Forelimb muscle (tissue), 1 donor: ENCODE measurements around the gene GJC2. TPM values are rescaled to one million over a fixed set of nuclear protein-coding genes. Genes with fewer than 3 reads are reported as not detected.
"Not testable (repeated sequence)": the region's sequence is repeated elsewhere in the genome, so short reads cannot be mapped to it uniquely, and the experiment has no call there.

Source experiments
- DNase-seq: peaks from one replicate; pipeline ENCODE4 v3.0.0-alpha.2; 2013; ENCODE audit warnings: low read depth
- polyA plus RNA-seq: library from polyadenylated mRNA; unstranded; fragments of 120-200 nt; gene quantifications from one replicate; pipeline ENCODE4 v1.2.1, GENCODE V29; 2013; ENCODE audit not compliant: insufficient read length

The GJC2 gene
- 0.48 TPM for polyA plus RNA-seq

DNA sequence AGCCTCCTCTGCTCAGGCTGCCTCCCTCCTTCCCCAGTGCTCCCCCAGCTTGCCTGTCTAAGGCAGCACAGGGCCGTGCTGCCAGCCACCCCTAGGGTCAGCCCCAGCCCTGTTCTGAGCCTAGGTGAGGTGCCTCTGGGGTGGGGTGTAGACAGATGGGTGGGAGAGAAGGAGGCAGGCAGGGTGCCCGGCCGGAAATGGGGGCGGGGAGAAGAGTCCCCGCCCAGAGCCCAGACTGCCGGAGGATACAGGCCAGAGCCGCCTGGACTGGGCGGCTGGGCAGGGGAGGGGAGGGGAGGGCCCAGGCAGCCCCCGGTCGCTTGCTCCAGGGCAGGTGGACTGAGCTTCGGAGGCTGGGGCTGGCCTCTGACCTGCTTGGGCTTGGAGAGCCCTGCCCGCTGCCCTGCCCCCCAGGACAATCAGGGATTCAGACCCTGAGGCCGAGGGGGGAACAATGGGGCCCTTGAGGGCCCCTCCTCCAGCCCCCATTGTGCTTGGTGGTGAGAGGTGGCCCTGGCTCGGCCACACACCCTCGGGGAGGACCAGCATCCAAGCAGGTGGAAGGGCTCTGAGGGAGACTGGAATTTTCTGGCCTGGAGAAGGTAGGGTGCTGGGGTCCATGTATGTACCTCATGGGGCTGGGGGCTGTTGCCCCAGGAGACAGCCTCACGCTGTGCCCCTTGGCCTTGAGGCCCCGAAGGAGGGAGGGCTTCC lies at the start of gene GJC2:
Gene GJC2 (plus strand): TSS at position 525 of the 714 bp plus-strand sequence. CDS start 7,829 bp downstream, outside the sequence.
- no peak for DNase-seq

DNA sequence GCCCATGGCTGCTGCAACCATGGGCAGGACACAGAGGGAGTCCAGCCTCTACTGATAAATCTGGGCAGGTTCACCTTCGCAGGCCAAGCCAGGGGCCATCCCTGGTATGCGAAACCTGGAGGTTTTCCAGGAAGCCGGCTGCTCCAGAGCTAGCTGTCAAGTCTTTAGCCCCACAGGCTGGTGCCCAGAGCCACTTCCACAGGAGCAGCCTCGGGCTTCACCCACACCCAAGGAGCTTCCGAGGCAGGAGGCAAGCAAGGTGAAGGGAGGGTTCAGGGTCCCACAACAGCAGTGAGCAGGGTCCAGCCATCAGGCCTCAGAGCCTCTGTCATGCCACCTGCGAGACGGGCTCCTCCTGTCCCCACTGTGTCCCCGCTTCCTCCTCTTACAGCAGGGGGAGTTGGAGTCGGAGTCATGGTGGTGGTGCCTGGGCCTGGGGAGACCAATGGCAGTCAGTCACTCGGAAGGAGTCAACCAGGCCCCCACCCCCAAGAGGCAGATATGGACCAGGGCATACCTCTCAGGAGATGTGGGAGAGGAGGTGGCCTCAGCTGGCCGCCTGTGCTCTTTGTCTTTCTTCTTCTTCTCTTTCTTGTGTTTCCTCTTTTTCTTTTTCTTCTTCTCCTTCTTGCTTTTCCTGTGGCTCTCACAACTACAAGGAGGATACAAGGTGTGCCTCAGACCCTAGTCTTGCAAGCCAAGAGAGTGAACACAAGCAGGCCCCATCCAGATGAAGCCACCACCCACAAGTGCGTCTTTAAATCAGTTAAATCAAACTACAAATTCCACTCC lies 48.7 kb upstream of the GJC2 start:
- no peak for DNase-seq

DNA sequence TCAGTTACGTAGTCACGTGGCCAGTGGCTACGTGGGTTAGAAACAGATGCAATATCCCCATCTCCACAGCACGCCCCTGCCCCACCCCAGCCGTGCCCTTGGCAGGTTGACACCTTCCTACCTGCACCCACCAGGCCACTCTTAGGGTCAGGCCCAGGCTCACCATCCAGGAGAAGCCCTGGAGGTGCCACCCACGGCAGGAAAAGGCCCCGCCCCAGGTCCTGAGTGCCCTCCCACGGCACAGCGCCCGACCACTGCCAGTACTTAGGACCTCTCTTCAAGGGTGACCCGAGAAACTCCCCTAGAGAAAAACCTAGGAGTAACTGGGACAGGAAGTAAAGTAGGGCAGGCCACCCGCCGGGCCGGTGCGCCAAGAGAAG lies 48.1 kb upstream of the GJC2 start:
- no peak for DNase-seq

DNA sequence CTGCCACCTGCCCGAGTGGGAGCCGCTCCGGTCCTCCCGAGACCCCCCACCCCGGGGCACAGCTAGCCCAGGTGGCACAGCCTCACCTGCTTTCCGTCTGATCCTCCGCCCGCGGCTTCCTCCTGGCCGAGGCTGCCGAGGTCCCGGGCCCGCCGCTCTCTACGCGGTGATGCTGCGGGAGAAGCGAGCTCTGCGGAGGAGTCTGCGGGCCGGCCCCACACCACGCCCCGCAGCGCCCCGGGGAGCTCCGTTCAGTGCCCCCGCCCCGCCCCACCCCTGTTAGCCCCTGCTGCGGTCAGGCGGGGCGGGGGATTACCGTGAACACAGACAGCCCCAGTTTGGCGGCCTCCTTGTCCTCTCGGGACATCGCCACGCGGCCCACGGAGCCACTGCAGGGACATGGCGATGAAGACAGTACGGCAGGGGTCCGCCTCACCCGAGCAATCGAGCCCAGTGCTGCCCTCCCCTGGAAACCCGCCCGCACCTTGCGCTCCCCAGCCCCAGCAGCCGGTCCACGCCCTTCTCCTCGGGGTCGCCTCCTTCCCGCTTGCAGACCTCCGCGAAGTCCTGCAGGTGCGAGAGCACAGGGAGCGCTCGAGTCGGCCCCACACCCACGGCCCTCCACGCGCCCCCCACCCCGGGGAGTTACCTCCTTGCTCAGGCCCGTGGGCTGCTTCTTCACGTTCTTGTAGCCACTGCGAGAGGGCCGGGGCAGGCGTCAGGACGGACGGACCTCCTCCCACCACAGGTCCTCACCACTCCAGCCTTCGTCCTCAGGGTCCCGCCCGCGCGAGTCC lies 47.5 kb upstream of the GJC2 start:
- no peak for DNase-seq

DNA sequence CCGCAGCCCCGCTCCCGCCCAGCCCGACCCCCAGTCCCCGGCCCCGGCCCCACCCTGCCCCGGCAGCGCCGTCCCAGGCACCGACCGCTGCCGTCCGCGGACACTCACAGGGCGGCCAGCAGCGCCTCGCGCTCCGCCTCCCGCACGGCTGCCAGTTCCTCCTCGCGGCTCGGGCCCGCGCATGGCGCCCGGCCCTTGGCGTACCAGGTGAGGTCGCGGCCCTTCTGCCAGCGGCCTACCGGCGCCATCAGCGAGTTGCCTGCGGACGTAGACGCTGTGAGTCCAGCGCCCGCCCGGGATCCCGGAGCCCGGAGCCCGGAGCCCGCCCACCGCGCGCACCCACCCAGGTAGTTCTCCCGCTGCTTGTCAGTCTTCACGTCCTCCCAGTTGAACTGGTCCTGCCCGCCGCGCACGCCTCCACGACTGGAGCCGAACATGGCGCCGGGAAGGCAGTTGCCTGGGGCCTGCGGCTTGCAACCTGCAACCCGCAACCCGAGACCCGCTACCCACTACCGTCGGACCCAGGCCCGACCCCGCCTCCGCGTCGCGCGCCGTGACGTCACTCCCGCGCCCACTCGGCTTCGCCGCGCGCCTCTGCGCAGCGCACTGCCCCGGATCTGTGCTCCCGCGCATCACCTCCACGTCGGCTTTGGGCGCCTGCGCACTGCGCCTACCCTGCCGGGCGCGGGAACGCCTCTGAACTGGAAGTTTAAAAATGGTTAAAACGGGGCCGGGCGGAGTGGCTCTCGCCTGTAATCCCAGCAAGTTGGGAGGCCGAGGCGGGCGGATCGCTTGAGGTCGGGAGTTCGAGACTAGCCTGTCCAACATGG lies 46.7 kb upstream of the GJC2 start, which contains the start of gene C1orf35:
Gene C1orf35 (minus strand): TSS at position 535 of the 830 bp plus-strand sequence. CDS start 98 bp downstream, at position 437.
- peak; percentile 86 for DNase-seq

DNA sequence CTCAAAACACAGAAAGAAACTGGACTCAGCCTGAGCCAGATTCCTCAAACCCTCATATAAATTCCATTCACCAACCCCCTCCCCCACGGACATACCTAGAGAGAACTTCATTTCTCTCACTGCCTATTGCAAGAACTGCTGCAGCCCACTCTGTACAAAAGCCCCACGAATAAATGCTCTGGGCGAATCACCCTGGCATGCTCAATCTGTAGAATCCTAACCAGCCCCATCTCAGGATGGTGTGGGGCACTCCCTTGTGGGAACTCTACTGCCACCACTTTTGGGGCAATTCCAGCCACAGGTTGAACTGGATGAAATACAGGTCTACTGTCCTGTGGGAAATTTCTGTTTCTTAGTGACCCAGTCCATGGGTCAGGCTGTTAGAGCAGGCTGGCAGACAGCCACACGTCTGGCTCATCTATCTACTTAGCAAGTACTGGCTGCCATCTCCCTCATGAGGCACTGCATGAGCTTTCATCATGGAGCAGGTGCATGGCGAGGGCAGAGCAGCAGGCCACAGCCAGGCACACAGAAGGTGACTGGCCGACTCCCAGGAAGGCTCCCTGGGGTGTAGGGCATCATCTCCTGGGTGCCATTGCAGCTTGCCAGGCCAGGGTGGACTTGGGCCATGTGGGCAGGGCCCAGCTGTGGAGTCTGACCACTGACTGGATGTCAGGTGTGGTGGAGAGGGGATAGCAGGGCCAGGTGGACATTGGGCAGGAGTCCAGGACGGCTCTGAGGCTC lies 45.0 kb upstream of the GJC2 start:
- DNase-seq: no peak

DNA sequence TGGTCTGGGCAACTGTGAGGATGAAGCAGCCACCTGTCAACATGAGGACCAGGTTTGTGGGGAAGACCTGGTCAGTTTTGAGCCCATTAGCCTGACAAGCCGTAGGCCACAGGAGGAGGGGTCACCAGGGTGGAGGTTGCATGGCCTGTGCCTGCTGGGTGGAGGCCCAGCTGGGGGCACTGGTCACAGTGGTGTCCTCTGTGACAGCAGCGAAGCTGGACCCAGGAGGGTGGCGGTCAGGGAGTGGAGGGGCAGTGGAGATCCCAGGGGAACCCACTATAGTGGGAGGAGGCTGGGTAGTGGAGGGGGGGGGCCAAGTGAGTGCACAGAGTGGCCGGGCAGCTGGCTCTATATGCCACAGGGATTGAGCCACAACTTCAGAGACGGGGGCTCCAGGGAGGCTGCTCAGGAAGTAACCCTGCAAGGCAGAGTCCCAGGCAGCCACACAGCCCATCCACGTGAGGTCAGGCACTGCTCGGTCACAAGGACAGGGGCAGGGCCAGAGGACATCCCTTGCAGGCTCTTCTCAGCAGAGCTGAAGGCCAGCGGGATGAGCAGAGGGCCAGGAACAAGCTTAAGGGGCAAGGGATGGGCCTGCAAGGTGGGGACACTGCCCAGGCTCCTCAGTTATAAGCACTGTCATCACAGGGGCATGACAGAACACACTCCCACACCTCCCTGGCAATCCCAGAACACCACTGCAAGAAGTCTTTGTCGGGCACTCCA lies 44.3 kb upstream of the GJC2 start:
- no peak for DNase-seq

DNA sequence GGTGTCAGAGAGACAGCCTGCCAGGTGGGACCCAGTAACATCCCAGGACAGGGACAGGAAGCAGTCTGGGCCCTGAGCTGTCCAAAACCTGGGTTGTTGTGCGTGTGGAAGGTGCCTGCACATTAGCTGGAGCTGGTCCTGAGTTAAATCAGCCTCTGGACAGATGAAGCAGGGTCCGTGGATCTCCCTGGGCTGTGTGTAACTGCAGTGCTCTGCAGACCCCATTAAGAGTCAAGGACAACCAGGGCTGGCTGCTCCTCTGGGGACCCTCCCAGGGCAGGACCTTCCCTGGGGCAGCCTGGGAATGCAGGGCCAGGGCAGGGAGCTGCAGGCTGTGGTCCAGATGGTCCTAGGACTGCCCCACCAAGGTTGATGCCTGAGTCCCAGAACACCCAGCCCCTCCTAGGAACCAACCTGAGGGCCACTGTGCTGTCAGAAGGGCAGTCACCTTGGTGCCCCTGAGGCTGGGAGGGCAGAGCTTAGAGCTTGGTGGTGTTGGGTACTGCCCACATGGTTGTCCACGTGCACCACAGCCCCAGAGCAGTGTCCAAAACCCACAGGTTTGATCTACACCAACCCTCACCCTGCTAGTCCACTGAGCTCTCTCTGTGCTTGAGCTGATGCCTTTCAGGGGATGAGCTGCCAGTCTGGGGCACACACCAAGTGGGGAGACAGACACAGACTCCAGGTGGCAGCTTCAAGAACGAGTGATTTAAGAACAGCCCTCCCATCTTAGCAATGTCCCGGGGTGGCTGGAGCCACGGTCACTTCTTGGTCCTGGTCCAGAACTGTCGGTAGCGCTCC lies 43.5 kb upstream of the GJC2 start:
- DNase-seq: no peak

DNA sequence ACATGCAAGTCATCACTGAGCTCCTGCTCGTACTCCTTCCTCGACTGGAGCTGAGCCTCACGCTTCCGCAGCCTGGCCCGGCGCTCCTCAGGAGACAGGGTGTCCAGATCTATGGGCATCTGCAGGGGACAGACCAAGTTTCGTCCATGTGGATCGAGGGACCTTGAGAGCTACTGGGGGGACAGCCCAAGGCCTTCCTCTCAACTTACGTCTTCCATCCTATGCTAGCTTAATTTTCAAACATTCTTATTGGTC lies 43.0 kb upstream of the GJC2 start:
- DNase-seq: no peak

DNA sequence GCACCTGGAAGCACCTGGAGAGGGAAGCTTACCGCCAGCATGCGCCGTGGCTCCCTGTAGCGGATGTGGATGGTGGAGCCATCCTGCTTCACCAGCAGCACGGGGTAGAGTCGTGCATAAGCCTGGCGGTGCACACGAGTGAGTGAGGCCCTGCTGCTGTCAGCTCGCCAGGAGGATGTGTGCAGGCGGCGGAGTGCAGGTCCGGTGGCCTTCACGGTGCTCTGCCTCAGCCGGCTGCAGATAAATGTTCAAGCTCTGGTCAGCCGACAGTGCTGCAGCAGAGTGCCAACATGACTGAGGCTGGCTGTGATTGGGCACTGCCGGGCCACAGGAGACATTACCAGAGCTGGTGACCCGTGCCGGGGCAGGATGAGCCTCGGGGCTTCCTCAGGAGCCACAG lies 42.1 kb upstream of the GJC2 start:
- no peak for DNase-seq

DNA sequence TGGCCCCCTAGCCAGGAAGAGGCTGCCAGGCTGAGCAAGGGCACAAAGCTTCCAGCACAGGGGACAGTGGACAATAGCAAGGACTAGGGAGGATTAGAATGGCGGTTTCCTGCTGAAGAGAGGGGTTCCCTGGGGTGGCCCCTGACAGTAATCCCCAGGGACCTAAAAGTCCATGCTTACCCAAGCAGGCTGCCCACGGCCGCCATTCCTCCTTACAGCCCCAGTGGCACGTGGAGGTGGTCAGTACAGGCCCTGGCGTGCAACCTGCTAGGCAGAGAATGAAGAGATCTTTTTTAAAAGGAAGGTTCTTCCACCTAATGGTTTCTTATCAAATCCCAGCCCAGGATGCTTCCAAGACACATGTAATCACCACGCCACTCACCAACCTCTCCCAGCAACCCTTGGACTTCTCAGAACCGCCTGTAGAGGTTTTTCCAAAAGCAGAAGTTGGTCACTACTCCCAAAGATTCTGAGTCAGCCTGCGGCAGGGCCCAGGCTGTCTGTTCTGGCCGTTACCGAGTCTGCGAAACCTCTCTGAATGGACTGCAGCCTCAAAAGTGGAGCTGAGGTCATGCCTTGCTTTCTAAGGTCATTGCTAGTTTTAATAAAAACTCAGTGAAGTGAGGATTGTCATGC lies 41.6 kb upstream of the GJC2 start:
- no peak for DNase-seq

DNA sequence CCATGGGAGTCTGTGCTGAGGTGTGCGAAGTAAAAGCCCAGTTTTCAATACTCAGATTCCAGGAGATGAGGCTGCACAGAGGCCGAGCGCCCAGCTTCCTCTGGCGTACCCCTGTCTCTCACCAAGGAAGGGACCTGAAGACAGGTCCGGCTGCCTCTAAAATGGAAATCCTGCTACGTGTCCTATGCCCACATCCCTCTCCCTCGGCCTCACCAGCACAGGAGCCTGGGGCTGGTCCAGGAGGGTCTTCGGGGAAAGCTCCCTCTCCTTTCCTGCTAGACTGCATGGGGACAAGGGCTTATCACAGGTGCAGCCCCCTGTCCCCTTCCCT lies 41.0 kb upstream of the GJC2 start:
- DNase-seq: no peak

DNA sequence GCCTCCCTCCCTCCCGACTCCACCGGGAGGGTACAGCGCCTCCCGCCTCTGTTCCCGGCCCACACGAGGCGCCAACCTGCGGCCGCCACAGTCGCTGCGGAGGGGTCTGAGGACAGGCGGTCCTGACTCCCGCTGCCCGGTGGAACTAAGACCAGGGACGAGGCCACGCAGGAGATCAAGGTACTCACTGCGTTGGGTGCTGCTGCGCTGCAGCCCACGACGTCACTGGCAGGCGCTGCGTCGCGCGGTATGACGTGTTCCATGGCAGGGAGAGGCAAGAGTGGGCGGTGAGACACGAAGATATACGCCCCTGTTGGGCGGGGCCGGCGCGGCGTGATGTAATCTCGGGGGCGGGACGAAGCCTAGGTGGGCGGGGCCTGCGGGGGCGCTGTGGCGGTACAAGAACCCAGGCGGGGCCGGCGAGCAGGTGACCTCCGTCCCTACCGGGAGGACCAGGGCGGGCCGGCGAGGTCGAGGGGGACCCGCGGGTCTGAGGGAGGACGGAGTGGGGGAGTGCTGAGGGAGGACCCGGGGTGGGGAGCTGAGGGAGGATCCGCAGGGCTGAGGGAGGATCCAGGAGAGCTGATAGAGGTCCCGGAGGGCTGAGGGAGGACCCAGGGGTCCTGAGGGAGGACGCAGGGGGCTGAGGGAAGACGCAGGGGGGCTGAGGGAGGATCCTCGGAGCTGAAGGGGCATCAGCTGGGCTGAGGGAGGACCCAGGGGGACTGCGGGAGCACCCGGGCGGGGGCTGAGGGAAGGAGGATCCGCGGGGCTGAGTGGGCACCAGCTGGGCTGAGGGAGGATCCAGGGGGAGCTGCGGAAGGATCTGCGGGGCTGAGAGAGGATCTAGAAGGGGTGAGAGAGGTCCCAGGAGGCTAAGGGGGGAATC lies 40.4 kb upstream of the GJC2 start, which contains the start of gene MRPL55:
Gene MRPL55 (minus strand): TSS at position 227 of the 889 bp plus-strand sequence. CDS start 1,039 bp downstream, outside the sequence.
- peak; percentile 86 for DNase-seq

DNA sequence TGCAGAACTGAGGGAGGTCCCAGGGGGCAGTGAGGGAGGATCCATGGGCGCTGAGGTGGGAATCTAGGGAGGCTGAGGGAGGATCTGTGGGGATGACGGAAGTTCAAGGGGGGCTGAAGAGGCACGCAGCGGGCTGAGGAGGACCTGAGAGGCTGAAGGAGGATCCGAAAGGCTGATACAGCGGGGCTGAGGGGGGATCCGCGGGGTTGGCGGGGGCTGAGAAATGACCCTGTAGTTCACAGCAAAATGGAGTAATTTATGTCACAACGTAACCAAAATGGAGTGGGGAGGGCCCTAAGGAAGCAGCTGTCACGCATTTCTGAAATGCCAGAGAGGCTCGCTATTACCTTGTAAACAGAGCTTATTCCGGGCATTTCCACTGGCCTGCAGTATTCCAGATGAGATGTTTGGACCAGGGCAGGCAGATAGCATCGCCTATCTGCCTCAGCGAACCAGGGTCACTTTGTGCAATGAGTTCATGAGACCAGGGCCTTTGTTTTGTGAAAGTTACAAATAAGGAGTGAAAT lies 39.7 kb upstream of the GJC2 start:
- no peak for DNase-seq

DNA sequence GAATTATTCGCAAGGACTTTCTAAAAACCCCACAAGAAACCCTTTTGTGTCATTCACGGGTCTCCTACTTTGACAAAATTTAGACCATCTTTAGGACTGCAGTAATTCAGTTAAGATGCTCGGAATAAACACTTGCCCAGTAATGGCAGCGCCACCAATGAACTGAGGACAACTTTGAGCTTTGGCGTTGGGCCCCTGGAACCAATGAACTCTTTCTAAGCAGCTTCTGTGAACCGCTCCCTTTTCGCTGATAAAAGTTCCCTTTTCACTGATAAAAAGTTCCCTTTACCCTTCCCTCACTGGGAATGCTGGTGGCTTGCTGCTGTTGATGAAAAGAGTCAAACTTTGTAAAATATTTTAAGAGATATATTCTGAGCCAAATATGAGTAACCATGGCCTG lies 39.2 kb upstream of the GJC2 start:
- no peak for DNase-seq

DNA sequence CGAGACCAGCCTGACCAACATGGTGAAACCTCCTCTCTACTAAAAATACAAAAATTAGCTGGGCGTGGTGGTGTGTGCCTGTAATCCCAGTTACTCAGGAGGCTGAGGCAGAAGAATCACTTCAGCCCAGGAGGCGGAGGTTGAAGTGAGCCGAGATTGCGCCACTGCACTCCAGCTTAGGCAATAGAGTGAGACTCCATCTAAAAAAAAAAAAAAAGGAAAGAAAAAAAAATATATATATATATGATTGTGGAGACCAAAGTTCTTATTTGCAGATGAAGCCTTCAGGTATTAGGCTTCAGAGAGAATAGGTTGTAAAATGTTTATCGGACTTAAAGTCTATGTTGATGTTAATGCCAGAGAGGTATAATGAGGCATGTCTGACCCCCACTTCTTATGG lies 38.4 kb upstream of the GJC2 start:
- not testable (repeated sequence) for DNase-seq

DNA sequence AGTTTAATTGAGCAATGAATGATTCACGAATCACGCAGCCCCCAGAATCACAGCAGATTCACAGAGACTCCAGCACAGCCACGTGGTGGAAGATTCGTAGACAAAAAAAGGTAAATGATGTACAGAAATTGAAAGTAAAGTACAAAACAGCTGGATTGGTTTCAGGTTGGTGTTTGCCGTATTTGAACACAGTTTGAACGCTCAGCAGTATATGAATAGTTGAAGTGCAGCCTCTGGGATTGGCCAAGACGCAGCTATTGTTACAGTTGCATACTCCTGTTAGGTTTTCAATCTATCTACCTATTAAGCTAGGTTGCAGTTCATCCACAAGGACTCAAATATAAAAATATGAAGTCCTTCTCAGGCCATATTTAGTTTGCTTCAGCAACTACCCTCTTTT lies 37.6 kb upstream of the GJC2 start:
- DNase-seq: no peak

DNA sequence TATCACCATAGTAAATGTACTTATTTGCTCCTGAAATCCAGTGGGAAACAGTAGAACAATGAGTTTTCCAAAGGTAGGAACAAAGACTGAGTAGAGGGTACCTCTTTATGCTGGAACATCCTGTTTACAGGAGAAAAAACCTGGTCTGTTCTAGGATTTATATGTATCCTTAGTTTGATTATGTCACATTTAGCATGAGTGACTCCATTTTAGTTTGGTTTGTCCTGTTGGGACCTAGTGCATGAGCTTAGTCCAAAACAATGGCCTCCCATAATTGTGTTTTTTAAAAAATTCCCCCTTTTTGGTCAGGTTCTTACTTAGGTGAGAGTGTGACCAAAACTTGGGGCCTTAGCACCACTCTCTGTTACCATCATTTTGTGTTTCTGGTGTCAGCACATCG lies 37.1 kb upstream of the GJC2 start:
- DNase-seq: no peak
